Right forelimb (tissue), 1 donor: ENCODE data around the gene TEX51.

Source experiments
- DNase-seq: peaks from one replicate; pipeline ENCODE4 v3.0.0-alpha.2; 2018

TEX51 gene

DNA sequence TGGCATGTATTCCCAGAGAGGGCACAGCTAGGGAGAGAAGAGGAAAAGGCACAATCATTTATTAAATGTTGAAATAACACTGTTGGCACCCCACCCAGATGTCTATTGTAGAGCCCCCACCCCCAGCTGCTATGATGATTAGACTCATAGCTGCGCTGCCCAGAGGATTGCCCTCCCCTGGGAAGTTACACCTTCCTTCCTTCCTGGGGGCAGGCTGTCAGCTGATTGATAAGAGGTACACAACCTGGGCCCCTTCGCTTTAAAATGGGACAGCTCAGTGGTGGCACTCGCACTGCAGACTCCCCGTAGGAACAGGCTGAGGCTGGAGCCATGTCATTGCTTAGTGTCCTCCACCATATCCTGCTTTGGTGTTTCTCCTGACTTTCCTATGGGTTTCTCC, 18.1 kb downstream of the TEX51 start:
- no peak for DNase-seq

DNA sequence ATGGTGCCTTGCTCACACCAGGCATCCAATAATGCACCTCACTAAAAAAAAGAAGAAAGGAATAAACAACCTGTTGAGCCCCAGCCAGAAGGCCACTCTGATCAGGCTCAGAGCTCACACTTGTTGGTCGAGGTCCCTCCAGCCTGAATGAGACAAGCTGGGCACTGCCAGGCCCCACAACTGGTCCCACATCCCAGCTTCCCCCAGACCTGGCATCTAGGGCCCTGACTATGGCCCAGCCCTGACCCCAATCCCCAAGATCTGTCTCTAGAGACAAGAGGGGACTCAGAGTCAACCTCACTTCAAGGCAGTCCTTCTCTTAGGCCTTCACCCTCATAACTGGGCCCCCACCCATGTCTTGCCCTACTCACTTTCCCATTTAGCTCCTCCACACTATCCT, 22.4 kb downstream of the TEX51 start:
- no peak for DNase-seq

DNA sequence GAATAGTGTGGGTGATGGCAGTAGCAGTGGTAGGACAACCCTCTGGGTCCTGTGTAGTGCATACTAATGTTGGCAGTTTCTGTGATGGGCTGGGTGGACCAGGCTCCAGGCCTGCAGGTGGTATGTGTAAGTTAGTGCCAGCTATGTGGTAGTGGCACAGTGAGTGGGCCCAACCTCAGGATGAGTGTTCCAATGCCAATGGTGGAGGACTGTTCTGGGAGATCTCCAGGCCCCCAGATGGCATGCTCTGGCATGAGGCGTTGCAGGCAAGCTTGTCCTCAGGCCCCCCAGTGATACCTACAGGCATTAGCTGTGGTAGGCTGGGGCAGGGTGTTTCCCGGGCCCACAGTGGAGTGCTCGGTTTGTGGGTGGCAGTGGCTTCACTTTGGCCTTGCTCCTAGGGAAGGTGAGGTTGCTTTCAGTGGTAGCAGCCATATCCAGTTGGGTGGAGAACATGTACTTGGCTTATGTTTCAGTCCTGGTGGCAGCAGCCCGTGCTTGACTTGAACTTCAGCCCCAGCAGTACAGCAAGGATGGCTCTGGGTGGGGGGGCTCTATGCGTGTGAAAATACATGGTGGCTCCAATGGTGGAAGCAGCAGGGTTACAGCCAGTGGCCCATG, 32.4 kb downstream of the TEX51 start:
- peak; percentile 9 for DNase-seq

GRCh38 chr2:126932529-126932928, 33.8 kb downstream of the TEX51 start:
- DNase-seq = no peak

DNA sequence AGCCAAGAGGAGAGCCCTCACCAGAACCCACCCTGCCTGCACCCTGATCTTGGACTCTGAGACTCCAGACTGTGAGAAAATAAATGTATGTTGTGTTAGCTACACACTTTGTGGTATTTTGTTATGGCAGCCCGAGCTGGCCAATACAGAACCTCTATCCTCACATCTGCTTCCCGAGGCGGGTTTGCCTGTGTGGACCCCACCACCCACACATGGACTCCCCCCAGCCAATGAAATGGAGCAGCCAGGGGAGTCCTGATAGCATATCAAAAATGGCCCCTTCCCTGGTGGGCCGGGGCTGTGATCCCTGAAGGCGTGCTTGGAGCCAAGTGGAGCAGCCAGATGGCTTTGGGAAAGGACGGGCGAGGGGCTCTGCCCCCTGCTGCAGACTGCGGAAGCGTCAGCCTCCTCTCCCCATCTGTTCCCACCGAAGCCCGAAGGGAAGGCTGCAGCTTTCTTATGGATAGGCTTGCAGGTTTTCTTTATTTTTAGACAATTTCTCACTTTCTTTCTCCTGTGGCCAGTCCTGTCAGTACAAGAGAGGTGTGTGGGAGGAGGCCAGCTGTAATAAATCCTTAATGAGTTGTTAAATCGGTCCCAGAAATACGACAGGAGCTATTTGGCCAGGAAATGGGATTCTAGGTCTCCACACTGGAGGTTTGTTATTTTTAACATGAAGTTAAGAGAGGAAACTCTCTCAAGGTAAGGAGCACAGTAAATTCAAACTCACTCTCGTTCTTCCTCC, 34.4 kb downstream of the TEX51 start:
- no peak for DNase-seq

DNA sequence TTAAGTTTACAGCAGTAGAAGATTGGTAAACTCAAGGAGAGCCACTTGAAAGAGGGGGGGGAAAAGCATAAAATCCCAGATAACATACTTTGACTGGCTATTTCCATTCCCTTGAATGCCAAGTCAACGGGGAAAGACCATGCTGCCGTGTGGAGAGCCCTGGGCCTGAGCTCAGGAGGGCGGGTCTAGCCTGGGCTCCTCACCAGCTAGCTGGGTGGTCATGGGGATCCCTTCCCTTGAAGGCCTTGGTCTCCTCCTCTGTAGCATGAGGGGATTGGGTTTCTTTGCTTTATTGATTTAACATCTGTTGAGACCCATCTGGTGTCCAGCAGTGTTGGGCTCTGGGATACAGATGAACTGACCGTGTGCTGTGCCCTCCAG, 35.0 kb downstream of the TEX51 start:
- DNase-seq = no peak

GRCh38 chr2:126934809-126935208, 36.1 kb downstream of the TEX51 start:
- DNase-seq = no peak

DNA sequence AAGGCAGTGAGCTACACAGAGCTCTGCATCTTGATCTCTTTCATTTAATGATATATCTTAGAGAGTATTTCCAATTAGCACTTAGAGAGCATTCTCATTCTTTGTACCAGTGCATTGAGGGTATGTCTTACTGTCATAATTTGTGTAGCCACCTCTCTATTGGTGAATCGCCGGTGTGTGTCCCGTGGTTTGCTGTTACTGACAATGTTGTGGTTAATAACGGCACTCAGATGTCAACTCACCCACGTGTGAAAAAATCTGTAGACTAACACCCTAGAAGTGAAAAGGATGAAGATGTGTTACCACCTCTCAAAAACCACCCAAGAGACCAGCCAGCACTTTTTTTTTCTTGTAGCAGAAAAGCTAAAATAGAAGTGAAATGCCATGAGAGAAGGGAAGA, 37.1 kb downstream of the TEX51 start:
- no peak for DNase-seq

DNA sequence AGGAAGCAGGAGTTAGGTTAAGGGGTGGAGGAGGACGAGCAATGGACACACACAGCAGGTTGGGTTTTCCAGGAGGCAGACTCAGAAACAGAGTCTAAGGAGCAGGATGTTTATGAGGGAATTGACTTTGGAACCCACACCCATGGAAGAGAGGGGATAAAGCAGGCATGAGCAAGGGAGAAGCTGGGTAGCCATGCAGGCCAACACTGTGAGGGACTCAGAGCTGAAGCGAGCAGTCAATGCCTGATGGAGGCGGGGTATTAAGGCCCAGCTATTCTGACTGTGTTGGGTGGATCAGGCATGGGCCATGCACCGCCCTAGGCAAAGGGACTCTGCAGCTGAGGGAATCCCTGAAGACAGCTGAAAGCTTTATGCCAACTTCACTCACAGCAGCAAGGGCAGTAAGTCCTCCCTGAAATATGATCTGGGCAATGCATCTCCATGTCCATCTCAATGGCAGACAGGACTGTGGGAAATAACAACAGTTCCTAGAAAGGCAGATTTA, 37.6 kb downstream of the TEX51 start:
- DNase-seq = no peak

GRCh38 chr2:126940331-126940730, 41.6 kb downstream of the TEX51 start:
- DNase-seq = no peak

DNA sequence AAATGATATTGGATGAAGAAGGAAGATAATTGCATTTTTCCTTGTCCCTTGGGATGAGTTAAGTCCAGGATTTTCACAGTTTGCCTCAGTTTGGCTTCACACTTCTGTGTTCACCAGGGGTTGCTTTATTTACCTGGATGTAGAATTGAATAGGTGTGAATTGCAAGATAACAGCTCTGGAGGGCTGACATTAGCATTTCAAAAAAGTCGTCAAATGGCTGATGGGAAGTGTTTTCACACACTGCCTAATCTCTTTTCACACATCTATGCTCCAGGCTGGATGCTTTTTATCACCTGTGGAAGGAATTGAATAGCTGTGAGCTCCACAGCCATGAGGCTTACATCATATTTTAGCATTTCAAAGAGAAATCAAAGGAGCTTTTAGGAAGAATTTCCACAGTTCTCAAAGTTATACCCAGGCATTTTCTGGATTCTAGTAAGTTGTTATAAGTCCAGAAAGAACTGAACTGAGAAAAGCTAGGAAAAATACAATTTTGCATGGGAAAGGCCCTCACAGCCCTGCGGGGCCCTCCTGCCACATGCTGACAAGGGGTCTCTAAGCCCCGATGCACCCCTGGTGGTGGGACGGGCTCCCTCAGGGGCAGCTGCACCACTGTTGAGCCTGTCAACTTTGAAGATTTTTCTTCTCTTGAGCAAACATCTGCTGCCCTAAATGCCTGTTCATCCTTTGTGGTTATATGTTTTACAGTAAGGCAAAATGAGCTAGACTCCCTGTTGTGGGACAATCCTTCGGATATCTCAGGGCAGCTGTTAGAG, 43.9 kb downstream of the TEX51 start:
- DNase-seq = no peak

GRCh38 chr2:126943612-126944348, 45.1 kb downstream of the TEX51 start:
- no peak for DNase-seq

- DNase-seq = no peak
These were observed 46.4 kb downstream of the TEX51 start for GRCh38 chr2:126945118-126945517.

DNA sequence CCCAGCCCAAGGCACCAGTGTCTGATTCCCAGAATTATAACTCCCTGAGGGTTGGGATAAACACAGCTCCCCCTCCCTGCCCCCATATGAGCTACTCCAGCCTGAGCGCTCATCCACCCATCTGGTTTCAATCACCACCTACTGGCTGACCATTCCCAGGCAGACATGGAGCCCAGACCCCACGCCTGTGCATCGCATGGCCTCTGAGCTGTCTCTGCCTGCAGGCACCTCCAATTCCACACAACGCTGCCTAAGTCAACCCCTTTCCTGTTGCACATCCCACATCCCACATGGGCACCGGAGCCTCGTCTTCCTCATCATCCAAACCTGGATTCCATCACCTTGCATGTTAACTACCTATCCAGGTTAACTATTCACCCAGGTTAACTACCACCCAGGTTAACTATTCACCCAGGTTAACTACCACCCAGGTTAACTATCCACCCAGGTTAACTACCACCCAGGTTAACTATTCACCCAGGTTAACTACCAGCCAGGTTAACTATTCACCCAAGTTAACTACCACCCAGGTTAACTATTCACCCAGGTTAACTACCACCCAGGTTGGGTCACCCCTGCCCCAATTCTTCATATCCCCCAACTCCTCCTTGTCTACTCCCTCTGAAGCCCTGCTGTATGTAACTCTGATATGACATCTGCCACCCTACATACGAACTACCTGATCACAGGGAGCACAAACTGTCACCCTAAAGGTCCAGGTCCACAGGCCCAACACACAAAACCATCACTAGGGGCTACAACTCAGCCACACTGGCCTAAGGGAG, 47.8 kb downstream of the TEX51 start:
- no peak for DNase-seq

GRCh38 chr2:126947103-126947429, 48.4 kb downstream of the TEX51 start:
- DNase-seq = no peak

DNA sequence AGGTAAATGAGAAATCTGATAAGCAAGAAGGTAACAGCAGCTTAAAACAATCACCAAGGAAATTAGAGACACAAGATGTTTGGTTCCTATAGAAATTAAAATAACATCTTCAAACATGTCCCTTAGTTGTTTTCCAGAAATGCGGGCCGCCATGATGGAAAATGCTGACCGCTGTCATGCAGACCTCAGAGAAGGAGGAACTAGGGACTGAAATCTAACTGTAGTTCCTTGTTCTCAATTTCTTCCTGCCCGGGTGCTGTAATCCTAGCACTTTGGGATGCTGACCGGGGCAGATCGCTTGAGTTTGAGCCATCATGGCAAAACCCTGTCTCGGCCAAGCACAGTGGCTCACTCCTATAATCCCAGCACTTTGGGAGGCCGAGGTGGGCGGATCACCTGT, 51.1 kb downstream of the TEX51 start:
- no peak for DNase-seq

DNA sequence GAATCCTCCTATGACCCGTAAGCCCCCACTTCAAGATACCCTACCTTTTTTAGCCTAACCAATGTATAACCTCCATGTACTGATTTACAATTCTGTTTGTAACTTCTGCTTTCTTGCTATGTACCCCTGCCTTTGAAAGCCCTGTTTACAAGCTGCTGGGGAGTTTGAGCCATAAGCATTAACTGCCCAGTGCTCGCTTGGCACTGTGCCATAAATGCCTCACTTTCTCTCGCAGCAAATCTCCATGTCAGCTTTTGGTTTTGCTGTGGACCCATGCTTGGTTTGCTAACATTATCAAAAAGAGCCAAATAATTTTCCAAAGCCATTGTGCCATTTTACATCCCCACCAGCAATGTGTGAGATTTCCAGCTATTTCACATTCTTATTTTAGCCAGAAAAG, 51.8 kb downstream of the TEX51 start:
- no peak for DNase-seq
